ENCODE data around the gene GJB5. TPM values are rescaled to one million over a fixed set of nuclear protein-coding genes. Genes with fewer than 3 reads are reported as not detected.

GJB5 gene
- total RNA-seq, 1 donor from 2014 or later, result not detected

DNA sequence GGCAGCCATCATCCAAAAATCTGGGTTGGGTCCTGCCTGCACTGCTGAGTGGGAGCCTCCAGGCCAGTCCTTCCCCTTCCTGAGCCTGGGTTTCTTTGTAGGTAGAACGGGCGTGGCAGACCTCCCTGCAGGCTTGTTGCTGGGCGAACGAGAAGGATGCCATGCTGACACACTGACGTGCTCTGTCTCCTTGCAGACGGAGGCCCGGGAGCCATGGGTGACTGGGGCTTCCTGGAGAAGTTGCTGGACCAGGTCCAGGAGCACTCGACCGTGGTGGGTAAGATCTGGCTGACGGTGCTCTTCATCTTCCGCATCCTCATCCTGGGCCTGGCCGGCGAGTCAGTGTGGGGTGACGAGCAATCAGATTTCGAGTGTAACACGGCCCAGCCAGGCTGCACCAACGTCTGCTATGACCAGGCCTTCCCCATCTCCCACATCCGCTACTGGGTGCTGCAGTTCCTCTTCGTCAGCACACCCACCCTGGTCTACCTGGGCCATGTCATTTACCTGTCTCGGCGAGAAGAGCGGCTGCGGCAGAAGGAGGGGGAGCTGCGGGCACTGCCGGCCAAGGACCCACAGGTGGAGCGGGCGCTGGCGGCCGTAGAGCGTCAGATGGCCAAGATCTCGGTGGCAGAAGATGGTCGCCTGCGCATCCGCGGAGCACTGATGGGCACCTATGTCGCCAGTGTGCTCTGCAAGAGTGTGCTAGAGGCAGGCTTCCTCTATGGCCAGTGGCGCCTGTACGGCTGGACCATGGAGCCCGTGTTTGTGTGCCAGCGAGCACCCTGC is 39.3 kb downstream of the GJB5 start:
- no peak for DNase-seq (ENCODE audit: low read depth, low spot score)

DNA sequence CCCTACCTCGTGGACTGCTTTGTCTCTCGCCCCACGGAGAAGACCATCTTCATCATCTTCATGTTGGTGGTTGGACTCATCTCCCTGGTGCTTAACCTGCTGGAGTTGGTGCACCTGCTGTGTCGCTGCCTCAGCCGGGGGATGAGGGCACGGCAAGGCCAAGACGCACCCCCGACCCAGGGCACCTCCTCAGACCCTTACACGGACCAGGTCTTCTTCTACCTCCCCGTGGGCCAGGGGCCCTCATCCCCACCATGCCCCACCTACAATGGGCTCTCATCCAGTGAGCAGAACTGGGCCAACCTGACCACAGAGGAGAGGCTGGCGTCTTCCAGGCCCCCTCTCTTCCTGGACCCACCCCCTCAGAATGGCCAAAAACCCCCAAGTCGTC is 39.9 kb downstream of the GJB5 start:
- DNase-seq (ENCODE audit: low read depth, low spot score), result no peak

DNA sequence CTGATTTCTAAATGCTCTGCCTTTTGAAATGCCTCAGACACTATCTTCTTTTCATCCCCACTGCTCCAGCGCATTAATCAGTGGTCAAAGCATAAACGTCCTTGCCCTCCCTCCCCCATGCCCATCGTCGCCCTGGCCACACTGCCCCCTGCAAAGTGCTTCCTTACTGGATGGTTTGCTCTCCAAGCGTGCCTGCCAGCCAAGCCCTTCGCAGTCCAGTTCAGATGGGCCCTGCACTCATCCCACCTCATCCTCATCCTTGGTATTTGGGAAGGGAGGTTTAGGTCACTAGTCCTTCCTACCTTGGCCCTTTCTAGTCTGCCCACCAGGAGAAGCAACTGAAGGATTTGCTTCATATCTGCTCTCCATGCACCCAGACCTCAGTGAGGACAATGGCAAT is 41.1 kb downstream of the GJB5 start:
- no peak for DNase-seq (ENCODE audit: low read depth, low spot score)

DNA sequence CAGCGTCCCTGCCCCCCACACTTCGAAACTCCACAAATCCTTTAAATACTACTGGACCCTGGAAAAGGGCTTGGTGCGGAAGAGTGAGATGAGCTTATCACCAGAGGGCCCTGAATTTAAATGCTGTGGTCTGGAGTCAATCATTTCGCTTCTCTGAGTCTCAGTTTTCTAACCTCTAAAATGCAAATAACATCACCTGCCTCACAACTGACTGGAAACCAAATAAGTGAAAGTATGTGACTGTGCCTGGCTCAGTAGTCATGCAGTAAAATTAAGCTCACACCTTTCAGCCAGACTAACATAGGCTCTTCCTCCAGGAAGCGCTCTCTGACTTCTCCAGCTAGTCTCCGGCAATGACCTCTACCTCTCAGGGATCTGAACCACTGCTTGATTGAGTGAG is 42.1 kb downstream of the GJB5 start:
- DNase-seq (ENCODE audit: low read depth, low spot score), result no peak

DNA sequence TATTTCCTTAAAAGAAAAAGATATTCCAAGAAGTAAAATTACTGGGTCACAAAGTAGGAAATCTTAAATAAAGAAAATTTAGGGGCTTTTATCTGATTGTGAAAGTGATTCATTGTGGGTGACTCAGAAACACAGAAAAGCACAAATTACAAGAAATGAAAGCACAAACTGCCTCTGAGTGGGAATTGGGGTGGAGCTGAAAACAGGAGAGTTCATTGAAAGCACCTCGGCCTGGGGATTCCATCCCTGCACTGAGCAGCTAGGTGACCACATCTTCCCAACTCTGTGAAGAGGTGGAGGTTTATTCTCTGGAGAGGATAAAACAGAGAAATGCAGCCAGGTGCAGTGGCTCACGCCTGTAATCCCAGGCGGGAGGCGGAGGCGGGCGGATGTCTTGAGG is 45.4 kb downstream of the GJB5 start:
- no peak for DNase-seq (ENCODE audit: low read depth, low spot score)

DNA sequence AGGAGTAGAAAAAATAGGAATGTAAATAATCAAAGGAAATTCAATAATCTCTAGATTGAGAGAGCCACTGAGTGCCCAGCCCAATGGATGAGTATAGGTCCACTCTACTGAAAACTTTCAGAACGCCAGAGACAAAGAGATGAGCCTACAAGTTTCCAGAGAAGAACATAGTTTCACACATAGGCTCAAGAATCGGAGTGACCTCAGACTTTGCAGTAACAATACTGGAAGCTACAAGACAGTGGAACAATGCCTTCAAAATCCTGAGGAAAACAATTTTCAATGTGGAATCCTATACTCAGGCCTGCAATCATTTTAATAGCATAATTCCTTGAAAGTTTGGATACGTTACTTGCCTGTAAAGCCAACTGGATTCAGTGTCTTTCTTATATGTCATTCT is 48.9 kb downstream of the GJB5 start:
- no peak for DNase-seq (ENCODE audit: low read depth, low spot score)

DNA sequence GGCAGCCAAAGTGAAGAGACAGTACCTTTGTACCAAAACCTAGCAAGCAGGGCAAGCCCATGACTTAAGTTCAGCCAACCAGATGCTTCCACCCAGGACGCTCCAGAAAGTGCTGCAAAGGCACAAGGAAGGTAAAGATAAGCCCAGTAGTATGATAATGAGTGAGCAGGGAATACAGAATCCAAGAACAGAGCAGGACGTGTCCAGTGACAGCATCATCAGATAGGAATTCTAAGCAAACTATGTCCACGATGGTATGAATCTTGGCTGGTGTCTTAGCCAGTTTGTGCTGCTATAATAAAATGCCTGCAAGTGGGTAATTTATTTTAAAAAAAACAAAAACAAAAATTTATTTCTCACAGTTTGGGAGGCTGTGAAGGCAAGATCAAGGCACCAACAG is 51.5 kb downstream of the GJB5 start:
- DNase-seq (ENCODE audit: low read depth, low spot score), result no peak

Other genes with a start within 250 kb of the GJB5 start
- gene GJB4, start 4.7 kb downstream of the GJB5 start, total RNA-seq, result not detected in 2 replicates
- gene GJB3, start 26.2 kb downstream of the GJB5 start, total RNA-seq, result 0.07 TPM in 1 of 2 replicates, not detected in the other
- gene GJA4, start 38.0 kb downstream of the GJB5 start, total RNA-seq, result 17.6 and 29.6 TPM in 2 replicates
- 51.8 and 63.6 TPM in 2 replicates for gene SMIM12, start 104.7 kb downstream of the GJB5 start, total RNA-seq
- gene DLGAP3, start 174.6 kb downstream of the GJB5 start, total RNA-seq, result 0.33 TPM in 1 of 2 replicates, not detected in the other
- 25.6 and 27.2 TPM in 2 replicates for gene TMEM35B, start 230.3 kb downstream of the GJB5 start, total RNA-seq

Data from pulmonary artery endothelial cell (primary cell).